Large intestine (tissue), 3 donors: ENCODE measurements around the gene SGCE. TPM values are rescaled to one million over a fixed set of nuclear protein-coding genes. Genes with fewer than 3 reads are reported as not detected.

Experiments
- DNase-seq, 2 donors: peaks; one replicate each; pipeline versions ENCODE4 v3.0.0 to v3.0.0-alpha.2; 2013
- H3K27ac ChIP-seq: one replicate; pipeline ENCODE4 v1.5.1; 2013; ENCODE audit warnings: low read length
- H3K27me3 ChIP-seq: 2 replicates; pipeline ENCODE4 v1.6.1; 2013; ENCODE audit warnings: low read length; ENCODE audit not compliant: control insufficient read depth, insufficient read depth
- H3K36me3 ChIP-seq: 2 replicates; pipeline ENCODE4 v1.6.1; 2013; ENCODE audit warnings: low read length; ENCODE audit not compliant: control insufficient read depth, insufficient read depth
- H3K4me1 ChIP-seq: one replicate; pipeline ENCODE4 v1.6.1; 2013; ENCODE audit warnings: low read length; ENCODE audit not compliant: control insufficient read depth, insufficient read depth
- H3K4me3 ChIP-seq: one replicate; pipeline ENCODE4 v1.5.1; 2013; ENCODE audit warnings: low read length
- H3K9me3 ChIP-seq: one replicate; pipeline ENCODE4 v1.6.1; 2013; ENCODE audit warnings: mild to moderate bottlenecking, low read depth, low read length, moderate library complexity; ENCODE audit not compliant: control insufficient read depth
- WGBS: methylation state at CpG from one replicate; pipeline ENCODE4 v1.1.5; 2013; ENCODE audit warnings: low lambda C conversion rate; ENCODE audit not compliant: insufficient coverage; 5-methylcytosine and 5-hydroxymethylcytosine counted together
- polyA plus RNA-seq: library from polyadenylated mRNA; unstranded; fragments of 120-200 nt; gene quantifications from one replicate; pipeline ENCODE4 v1.2.1, GENCODE V29; 2013

The SGCE gene
- polyA plus RNA-seq, 1 donor: 36.2 TPM

- Histone ChIP-seq H3K4me3 (no peak overlapping the region), H3K27me3 (no peaks in the 10 kb centered on the region), H3K9me3 (no peaks in the 10 kb centered on the region), H3K4me1 (no peaks in the 10 kb centered on the region), H3K27ac (no peak overlapping the region), H3K36me3 (peaks cover 4% of the 10 kb centered on the region)
- no peak for DNase-seq
- no CpG with 5 or more reads among the region's 1 CpG for WGBS
These were observed 108.8 kb downstream of the SGCE start for GRCh38 chr7:94547126-94547525.

- H3K36me3 ChIP-seq: peaks cover 19% of the 10 kb centered on the region
- H3K27me3 ChIP-seq: no peaks in the 10 kb centered on the region
- DNase-seq: no peak
- 100% methylated on average over 1 of the region's 1 CpG for WGBS
- no peaks in the 10 kb centered on the region for H3K4me1 ChIP-seq
- H3K9me3 ChIP-seq: no peaks in the 10 kb centered on the region
- H3K27ac ChIP-seq: no peak overlapping the region
- no peak overlapping the region for H3K4me3 ChIP-seq
These were observed 115.5 kb downstream of the SGCE start for GRCh38 chr7:94540428-94540827.

Other genes starting within 250 kb of the SGCE start
- 31.0 TPM for gene CASD1, start 146.3 kb downstream of the SGCE start, polyA plus RNA-seq